Keratinocyte (primary cell): Measurements from ENCODE around the gene ARHGAP40. TPM values are rescaled to one million over a fixed set of nuclear protein-coding genes. Genes with fewer than 3 reads are reported as not detected.

ENCODE experiments used
- DNase-seq: peaks from one replicate; pipeline ENCODE4 v3.0.0-alpha.2; 2011; ENCODE audit warnings: low read depth, missing footprints, low spot score
- FAIRE-seq: peaks from 2 replicates; lab custom pipeline; 2011; peaks lifted over from hg19 to GRCh38; lab: Jason Lieb, UNC
- H2AFZ ChIP-seq: 2 replicates; pipeline ENCODE4 v1.6.0; 2012; ENCODE audit warnings: low read length, control low read depth, inconsistent platforms; ENCODE audit not compliant: control insufficient read depth
- H3K27ac ChIP-seq: 2 replicates; pipeline ENCODE4 v1.5.1; 2011; ENCODE audit warnings: low read length; ENCODE audit not compliant: control insufficient read depth, insufficient read depth
- H3K27me3 ChIP-seq: 3 replicates; pipeline ENCODE4 v1.6.0; 2011; ENCODE audit warnings: low read length; ENCODE audit not compliant: control insufficient read depth, insufficient read depth; ENCODE audit errors: extremely low read depth
- H3K36me3 ChIP-seq, 2 experiments: 2 replicates in 1 of 2; 3 replicates in 1 of 2; pipeline ENCODE4 v1.5.1; 2011; ENCODE audit warnings: low read length in 2 of 2, mild to moderate bottlenecking in 1 of 2; ENCODE audit not compliant: control insufficient read depth in 2 of 2, insufficient read depth in 2 of 2; ENCODE audit errors: extremely low read depth in 1 of 2
- H3K4me1 ChIP-seq: 3 replicates; pipeline ENCODE4 v1.5.1; 2011; ENCODE audit warnings: low read length; ENCODE audit not compliant: control insufficient read depth, insufficient read depth; ENCODE audit errors: extremely low read depth
- H3K4me2 ChIP-seq: 3 replicates; pipeline ENCODE4 v1.6.0; 2011; ENCODE audit warnings: low read depth, low read length; ENCODE audit not compliant: control insufficient read depth, insufficient read depth; ENCODE audit errors: extremely low read depth
- H3K4me3 ChIP-seq, 3 experiments: fragments of 200-600 bp in 1 of 3; sonication (generic) in 1 of 3; 2 replicates in 2 of 3; 3 replicates in 1 of 3; pipeline ENCODE4 v1.5.1; 2011 to 2016; ENCODE audit warnings: low read length in 3 of 3, mild to moderate bottlenecking in 3 of 3, control low read depth in 2 of 3, inconsistent platforms in 1 of 3, low read depth in 1 of 3, mixed read lengths in 1 of 3, mixed run types in 1 of 3, moderate library complexity in 1 of 3; ENCODE audit not compliant: control insufficient read depth in 2 of 3, insufficient read depth in 2 of 3; ENCODE audit errors: extremely low read depth in 1 of 3
- H3K79me2 ChIP-seq: 2 replicates; pipeline ENCODE4 v1.6.0; 2012; ENCODE audit warnings: low read length; ENCODE audit not compliant: control insufficient read depth, insufficient read depth
- H3K9ac ChIP-seq: 3 replicates; pipeline ENCODE4 v1.6.0; 2011; ENCODE audit warnings: low read length; ENCODE audit not compliant: control insufficient read depth, insufficient read depth; ENCODE audit errors: extremely low read depth
- H3K9me1 ChIP-seq: 3 replicates; pipeline ENCODE4 v1.6.0; 2011; ENCODE audit warnings: low read length; ENCODE audit not compliant: control insufficient read depth, insufficient read depth; ENCODE audit errors: extremely low read depth
- H3K9me3 ChIP-seq: 2 replicates; pipeline ENCODE4 v1.5.1; 2012; ENCODE audit warnings: low read depth, low read length; ENCODE audit not compliant: control insufficient read depth
- H4K20me1 ChIP-seq: 3 replicates; pipeline ENCODE4 v1.6.0; 2011; ENCODE audit warnings: low read length; ENCODE audit not compliant: control insufficient read depth, insufficient read depth; ENCODE audit errors: extremely low read depth
- EZH2 ChIP-seq: IDR thresholded peaks from one replicate; pipeline ENCODE4 v1.6.1; 2012; ENCODE audit warnings: inconsistent platforms, mild to moderate bottlenecking, low read length, moderate library complexity
- dilution Hi-C: fragments of 300-500 bp; cut with MboI; formaldehyde crosslinking; loops from one replicate; pipeline ENCODE4 v1.7.0; 2020; ENCODE audit warnings: low sequenced_read_pairs; ENCODE audit not compliant: extremely low pct_ligation_motif_present
- polyA plus RNA-seq, 5 experiments: library from polyadenylated mRNA; depleted of rRNA in 3 of 5; stranded (reverse) in 3 of 5; stranded (forward) in 1 of 5; unstranded in 1 of 5; fragments of >200 nt; gene quantifications; 1 replicate in 1 of 5; 2 replicates in 3 of 5; 3 replicates in 1 of 5; pipeline versions ENCODE4 v1.2.1 to v1.2.3, GENCODE V29; 2011 to 2012; ENCODE audit warnings: missing spikeins in 2 of 5, low read depth in 1 of 5, low replicate concordance in 1 of 5
- TF ChIP-seq, protein P1 (sequence below), 3 experiments: IDR thresholded peaks in 1 of 3; conservative IDR thresholded peaks in 1 of 3; optimal IDR thresholded peaks in 1 of 3; 2 replicates in 2 of 3; 3 replicates in 1 of 3; pipeline versions ENCODE3 to v1.5.1; 2011; ENCODE audit warnings: low read length in 3 of 3, mild to moderate bottlenecking in 3 of 3, moderate library complexity in 2 of 3, control low read depth in 1 of 3, inconsistent platforms in 1 of 3; ENCODE audit not compliant: insufficient read depth in 2 of 3; ENCODE audit errors: extremely low read depth in 1 of 3

The ARHGAP40 gene
- polyA plus RNA-seq, 1 donor (not counting 4 experiments of a cell fraction or from before 2014, with no cell fraction given): 1.0 TPM

DNA sequence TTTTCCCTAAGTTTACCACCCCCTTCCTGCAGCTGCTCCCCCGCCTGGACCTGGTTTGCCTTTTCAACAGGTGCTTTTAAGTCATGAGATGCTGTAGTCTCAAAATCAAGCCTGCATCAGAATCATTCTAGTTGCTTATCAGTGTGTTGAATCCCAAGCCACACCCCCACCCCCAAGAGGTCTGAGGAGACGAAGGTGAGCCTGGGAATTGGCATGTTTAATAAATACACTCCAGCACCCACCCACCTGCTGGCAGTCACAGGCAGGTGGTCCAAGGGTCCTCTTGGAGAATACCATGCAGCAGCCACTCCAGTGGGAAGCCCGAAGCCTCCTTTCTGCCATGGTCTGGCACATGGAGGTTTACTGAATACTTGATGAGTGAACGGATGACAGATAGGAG, 21.7 kb upstream of the ARHGAP40 start:
- H2AFZ ChIP-seq: no peak overlapping the region
- peaks cover 4 to 5% of the 10 kb centered on the region in 2 experiments for H3K36me3 ChIP-seq
- H3K9ac ChIP-seq: no peak overlapping the region
- H3K9me1 ChIP-seq: no peaks in the 10 kb centered on the region
- H3K27me3 ChIP-seq: no peaks in the 10 kb centered on the region
- H3K9me3 ChIP-seq: no peaks in the 10 kb centered on the region
- FAIRE-seq (no peak), DNase-seq (no peak)
- dilution Hi-C loops: no loop called here
- no peak overlapping the region for H3K4me3 ChIP-seq
- no peaks in the 10 kb centered on the region for H4K20me1 ChIP-seq
- no peaks in the 10 kb centered on the region for H3K4me1 ChIP-seq
- no peaks in the 10 kb centered on the region for H3K79me2 ChIP-seq
- no peak for TF ChIP-seq EZH2
- TF ChIP-seq, protein P1, sequence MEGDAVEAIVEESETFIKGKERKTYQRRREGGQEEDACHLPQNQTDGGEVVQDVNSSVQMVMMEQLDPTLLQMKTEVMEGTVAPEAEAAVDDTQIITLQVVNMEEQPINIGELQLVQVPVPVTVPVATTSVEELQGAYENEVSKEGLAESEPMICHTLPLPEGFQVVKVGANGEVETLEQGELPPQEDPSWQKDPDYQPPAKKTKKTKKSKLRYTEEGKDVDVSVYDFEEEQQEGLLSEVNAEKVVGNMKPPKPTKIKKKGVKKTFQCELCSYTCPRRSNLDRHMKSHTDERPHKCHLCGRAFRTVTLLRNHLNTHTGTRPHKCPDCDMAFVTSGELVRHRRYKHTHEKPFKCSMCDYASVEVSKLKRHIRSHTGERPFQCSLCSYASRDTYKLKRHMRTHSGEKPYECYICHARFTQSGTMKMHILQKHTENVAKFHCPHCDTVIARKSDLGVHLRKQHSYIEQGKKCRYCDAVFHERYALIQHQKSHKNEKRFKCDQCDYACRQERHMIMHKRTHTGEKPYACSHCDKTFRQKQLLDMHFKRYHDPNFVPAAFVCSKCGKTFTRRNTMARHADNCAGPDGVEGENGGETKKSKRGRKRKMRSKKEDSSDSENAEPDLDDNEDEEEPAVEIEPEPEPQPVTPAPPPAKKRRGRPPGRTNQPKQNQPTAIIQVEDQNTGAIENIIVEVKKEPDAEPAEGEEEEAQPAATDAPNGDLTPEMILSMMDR (optimal IDR thresholded peaks at IDR 0.05 in 1 of 3, IDR thresholded peaks at IDR 0.05 in 1 of 3, conservative IDR thresholded peaks at IDR 0.05 in 1 of 3; ENCODE audit: extremely low read depth in 1 of 3, insufficient read depth in 2 of 3, low read length in 3 of 3): no peak
- no peak overlapping the region for H3K27ac ChIP-seq
- H3K4me2 ChIP-seq: no peak overlapping the region

DNA sequence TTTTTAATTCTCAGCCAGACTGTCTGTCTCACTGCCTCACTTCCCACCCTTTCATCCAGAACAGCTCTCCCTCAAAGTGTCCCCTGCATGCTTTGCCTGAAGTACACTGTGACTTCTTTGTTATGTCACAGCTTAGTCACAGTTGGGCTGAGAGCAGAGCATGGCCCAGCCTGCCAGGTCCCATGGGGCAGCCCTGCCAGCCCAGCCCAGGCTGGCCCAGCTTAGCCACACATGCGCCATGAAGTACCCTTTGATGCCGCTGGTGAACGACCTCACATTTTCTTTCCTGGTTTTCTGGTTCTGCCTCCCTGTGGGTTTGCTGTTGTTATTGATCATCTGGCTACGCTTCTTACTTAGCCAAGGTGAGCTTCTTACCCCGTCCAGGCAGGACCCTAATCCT, 20.6 kb upstream of the ARHGAP40 start, which contains the start of gene ADIG:
Gene ADIG (plus strand): TSS at position 185 of the 400 bp plus-strand sequence. CDS start 54 bp downstream, at position 239.
- no peak within 1 kb of the TSS for H3K4me2 ChIP-seq
- H3K9me1 ChIP-seq: no peaks in the 10 kb centered on the region
- no peaks in the 10 kb centered on the region for H4K20me1 ChIP-seq
- H3K4me1 ChIP-seq: no peaks in the 10 kb centered on the region
- H3K9ac ChIP-seq: no peak within 1 kb of the TSS
- FAIRE-seq (no peak), DNase-seq (no peak)
- no peak within 1 kb of the TSS for H2AFZ ChIP-seq
- H3K79me2 ChIP-seq: no peaks in the 10 kb centered on the region
- TF ChIP-seq EZH2: no peak
- TF ChIP-seq, protein P1 (optimal IDR thresholded peaks at IDR 0.05 in 1 of 3, IDR thresholded peaks at IDR 0.05 in 1 of 3, conservative IDR thresholded peaks at IDR 0.05 in 1 of 3; ENCODE audit: extremely low read depth in 1 of 3, insufficient read depth in 2 of 3, low read length in 3 of 3): no peak
- no peaks in the 10 kb centered on the region for H3K27me3 ChIP-seq
- H3K4me3 ChIP-seq: no peak within 1 kb of the TSS
- dilution Hi-C loops: no loop called here
- H3K27ac ChIP-seq: no peak within 1 kb of the TSS
- H3K36me3 ChIP-seq: peaks cover 1 to 4% of the 10 kb centered on the region in 2 experiments
- H3K9me3 ChIP-seq: no peaks in the 10 kb centered on the region
